ENCODE results near the gene KCTD20.

DNA sequence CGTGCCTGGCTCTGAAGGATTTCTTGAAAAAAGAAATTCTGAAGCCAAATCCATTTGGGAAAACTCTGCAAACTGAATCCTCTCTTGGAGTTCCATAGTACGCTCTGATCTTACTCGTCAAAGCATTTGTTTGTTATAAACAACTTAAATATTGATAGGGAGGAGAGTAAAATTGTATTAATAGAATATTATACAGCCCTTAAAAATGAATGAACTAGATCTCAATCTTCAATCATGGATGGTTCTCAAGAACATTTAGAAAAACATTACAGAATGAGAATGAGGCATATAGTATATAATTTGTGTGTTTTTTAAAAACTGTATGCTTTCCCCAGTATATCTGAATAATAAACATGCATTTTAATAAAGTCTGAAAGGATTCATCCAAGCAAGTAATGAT, 24.8 kb downstream of the KCTD20 start:
- TF ChIP-seq POLR2A (IDR thresholded peaks at IDR 0.05; ENCODE audit: low read length) (no peak), GATA1 (IDR thresholded peaks at IDR 0.05; ENCODE audit: low read depth, low read length) (no peak)
